ENCODE results near the gene ARHGAP44.

ARHGAP44 gene

GRCh38 chr17:12995896-12996295 is 206.6 kb downstream of the ARHGAP44 start:
- no peak for TF ChIP-seq CTCF (IDR thresholded peaks at IDR 0.05; ENCODE audit: borderline replicate concordance, insufficient read depth, low read depth, low read length)
- no peak overlapping the region for H3K4me3 ChIP-seq (ENCODE audit: low read depth, low read length)

DNA sequence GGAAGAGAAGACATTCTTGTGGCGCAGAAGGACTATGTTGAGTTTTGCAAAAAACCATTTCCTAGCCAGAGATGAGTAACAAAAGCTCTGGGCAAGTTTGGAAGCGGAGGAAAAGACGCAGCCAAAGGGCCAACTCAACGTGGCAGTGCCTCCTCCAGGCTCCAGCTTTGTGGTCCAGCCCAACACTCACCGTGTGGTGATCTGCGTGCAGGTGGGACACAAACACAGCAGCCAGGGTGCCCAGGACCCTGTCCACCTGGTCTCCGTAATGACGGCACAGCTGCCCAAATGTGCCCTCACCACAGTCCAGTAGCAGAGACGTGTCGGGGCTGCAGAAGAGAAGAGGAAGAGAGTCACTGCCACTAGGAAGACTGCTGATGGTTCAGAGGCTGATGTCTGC is 207.1 kb downstream of the ARHGAP44 start:
- TF ChIP-seq CTCF (IDR thresholded peaks at IDR 0.05; ENCODE audit: borderline replicate concordance, insufficient read depth, low read depth, low read length), result no peak

DNA sequence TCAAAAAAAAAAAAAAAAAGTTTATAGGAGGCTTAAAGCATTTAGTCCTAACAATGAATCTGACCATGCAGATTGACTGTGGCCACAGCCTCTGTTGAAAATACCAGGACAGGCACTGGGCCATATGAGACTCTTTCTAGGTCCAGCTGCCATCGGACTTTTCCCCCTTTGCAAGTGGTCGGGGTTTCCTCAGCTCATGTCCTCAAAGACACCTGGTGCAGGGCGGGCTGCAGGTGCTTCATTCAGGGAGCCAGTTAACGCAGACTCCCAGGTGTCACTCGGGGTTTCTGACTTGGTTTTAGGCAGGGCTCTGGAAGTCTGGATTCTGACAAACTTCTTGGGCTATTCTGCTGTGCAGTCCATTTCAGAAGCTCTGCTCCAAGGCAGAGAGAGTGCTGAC is 207.6 kb downstream of the ARHGAP44 start:
- no peak overlapping the region for H3K4me3 ChIP-seq (ENCODE audit: low read depth, low read length)
- TF ChIP-seq CTCF (IDR thresholded peaks at IDR 0.05; ENCODE audit: borderline replicate concordance, insufficient read depth, low read depth, low read length), result no peak

More for the DNA sequence above, 207.1 kb downstream of the ARHGAP44 start:
- H3K4me3 ChIP-seq (ENCODE audit: low read depth, low read length), result no peak overlapping the region

DNA sequence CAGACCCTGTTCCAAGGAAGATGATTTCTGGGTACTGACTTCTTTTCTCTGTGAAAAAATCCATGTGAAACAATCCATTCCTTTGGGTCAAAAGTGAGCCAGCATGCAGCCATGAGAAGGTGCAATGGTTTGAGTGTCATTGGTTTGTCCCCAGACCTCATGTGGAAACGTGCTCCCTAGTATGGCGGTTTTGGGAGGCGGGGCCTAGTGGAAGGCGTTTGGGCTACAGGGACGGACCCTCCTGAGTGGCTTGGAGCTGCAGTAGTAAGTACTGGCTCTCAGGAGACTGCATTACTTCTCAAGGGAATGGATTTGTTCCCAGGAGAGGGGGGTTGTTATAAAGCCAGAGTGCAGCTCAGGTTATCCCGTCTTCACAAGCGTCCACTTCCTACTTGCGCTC is 209.2 kb downstream of the ARHGAP44 start:
- H3K4me3 ChIP-seq (ENCODE audit: low read depth, low read length), result no peak overlapping the region
- TF ChIP-seq CTCF (IDR thresholded peaks at IDR 0.05; ENCODE audit: borderline replicate concordance, insufficient read depth, low read depth, low read length), result no peak

GRCh38 chr17:12998874-12999273 is 209.6 kb downstream of the ARHGAP44 start:
- H3K4me3 ChIP-seq (ENCODE audit: low read depth, low read length), result no peak overlapping the region

GRCh38 chr17:13000561-13000960 is 211.3 kb downstream of the ARHGAP44 start:
- no peak for TF ChIP-seq CTCF (IDR thresholded peaks at IDR 0.05; ENCODE audit: borderline replicate concordance, insufficient read depth, low read depth, low read length)
- no peak overlapping the region for H3K4me3 ChIP-seq (ENCODE audit: low read depth, low read length)

More at GRCh38 chr17:12998874-12999273, 209.6 kb downstream of the ARHGAP44 start:
- no peak for TF ChIP-seq CTCF (IDR thresholded peaks at IDR 0.05; ENCODE audit: borderline replicate concordance, insufficient read depth, low read depth, low read length)

- no peak for TF ChIP-seq CTCF (IDR thresholded peaks at IDR 0.05; ENCODE audit: borderline replicate concordance, insufficient read depth, low read depth, low read length)
- H3K4me3 ChIP-seq (ENCODE audit: low read depth, low read length), result no peak overlapping the region
Observed at GRCh38 chr17:13001991-13002615, 212.8 kb downstream of the ARHGAP44 start.
